ENCODE results near the gene DOCK10. TPM values are rescaled to one million over a fixed set of nuclear protein-coding genes. Genes with fewer than 3 reads are reported as not detected.

Gene DOCK10
- polyA plus RNA-seq, 1 experiment = 53.0 TPM

GRCh38 chr2:224747765-224748164 lies 294.5 kb downstream of the DOCK10 start:
- H3K4me3 ChIP-seq (ENCODE audit: low read depth, low read length) = no peak overlapping the region
- no peaks in the 10 kb centered on the region for H3K27me3 ChIP-seq (ENCODE audit: control insufficient read depth, insufficient read depth, low read length)
- TF ChIP-seq, protein P1, sequence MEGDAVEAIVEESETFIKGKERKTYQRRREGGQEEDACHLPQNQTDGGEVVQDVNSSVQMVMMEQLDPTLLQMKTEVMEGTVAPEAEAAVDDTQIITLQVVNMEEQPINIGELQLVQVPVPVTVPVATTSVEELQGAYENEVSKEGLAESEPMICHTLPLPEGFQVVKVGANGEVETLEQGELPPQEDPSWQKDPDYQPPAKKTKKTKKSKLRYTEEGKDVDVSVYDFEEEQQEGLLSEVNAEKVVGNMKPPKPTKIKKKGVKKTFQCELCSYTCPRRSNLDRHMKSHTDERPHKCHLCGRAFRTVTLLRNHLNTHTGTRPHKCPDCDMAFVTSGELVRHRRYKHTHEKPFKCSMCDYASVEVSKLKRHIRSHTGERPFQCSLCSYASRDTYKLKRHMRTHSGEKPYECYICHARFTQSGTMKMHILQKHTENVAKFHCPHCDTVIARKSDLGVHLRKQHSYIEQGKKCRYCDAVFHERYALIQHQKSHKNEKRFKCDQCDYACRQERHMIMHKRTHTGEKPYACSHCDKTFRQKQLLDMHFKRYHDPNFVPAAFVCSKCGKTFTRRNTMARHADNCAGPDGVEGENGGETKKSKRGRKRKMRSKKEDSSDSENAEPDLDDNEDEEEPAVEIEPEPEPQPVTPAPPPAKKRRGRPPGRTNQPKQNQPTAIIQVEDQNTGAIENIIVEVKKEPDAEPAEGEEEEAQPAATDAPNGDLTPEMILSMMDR (IDR thresholded peaks at IDR 0.05; ENCODE audit: low read depth, low read length) = no peak
- ChIA-PET POLR2A (no interaction called here), CTCF (no interaction called here)
- H3K9me3 ChIP-seq (ENCODE audit: control insufficient read depth, insufficient read depth, low read length) = no peaks in the 10 kb centered on the region
- no peak overlapping the region for H3K27ac ChIP-seq (ENCODE audit: low read depth, low read length)
- no peak for DNase-seq (ENCODE audit: low read depth, low spot score)

DNA sequence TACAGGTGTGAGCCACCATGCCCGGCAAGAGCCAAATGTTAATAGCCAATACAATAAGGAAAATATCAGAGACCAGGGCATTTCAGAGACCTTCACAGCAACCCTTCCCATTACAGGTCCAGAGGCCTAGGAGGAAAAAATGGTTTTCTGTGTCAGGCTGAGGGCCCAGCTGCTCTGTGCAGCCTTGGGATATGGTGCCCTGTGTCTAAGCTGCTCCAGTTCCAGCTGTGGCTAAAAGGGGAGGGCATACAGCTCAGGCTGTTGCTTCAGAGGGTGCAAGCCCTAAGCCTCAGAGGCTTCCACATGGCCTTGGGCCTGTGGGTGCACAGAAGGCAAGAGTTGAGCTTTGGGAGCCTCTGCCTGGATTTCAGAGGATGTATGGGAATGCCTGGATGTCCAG lies 306.0 kb downstream of the DOCK10 start:
- TF ChIP-seq, protein P1 (IDR thresholded peaks at IDR 0.05; ENCODE audit: low read depth, low read length) = no peak
- no peak for DNase-seq (ENCODE audit: low read depth, low spot score)

GRCh38 chr2:224734949-224735348 lies 307.3 kb downstream of the DOCK10 start:
- ChIA-PET CTCF (no interaction called here), POLR2A (no interaction called here)
- TF ChIP-seq, protein P1 (IDR thresholded peaks at IDR 0.05; ENCODE audit: low read depth, low read length) = no peak
- H3K27ac ChIP-seq (ENCODE audit: low read depth, low read length) = no peak overlapping the region
- no peak for DNase-seq (ENCODE audit: low read depth, low spot score)
- H3K9me3 ChIP-seq (ENCODE audit: control insufficient read depth, insufficient read depth, low read length) = peaks cover 9% of the 10 kb centered on the region
- H3K27me3 ChIP-seq (ENCODE audit: control insufficient read depth, insufficient read depth, low read length) = no peaks in the 10 kb centered on the region
- H3K4me3 ChIP-seq (ENCODE audit: low read depth, low read length) = no peak overlapping the region

More for the DNA sequence above, 306.0 kb downstream of the DOCK10 start:
- ChIA-PET CTCF (no interaction called here), POLR2A (no interaction called here)
- Histone ChIP-seq H3K27ac (ENCODE audit: low read depth, low read length) (no peak overlapping the region), H3K27me3 (ENCODE audit: control insufficient read depth, insufficient read depth, low read length) (no peaks in the 10 kb centered on the region), H3K9me3 (ENCODE audit: control insufficient read depth, insufficient read depth, low read length) (peaks cover 9% of the 10 kb centered on the region), H3K4me3 (ENCODE audit: low read depth, low read length) (no peak overlapping the region)

GRCh38 chr2:224731665-224732064 lies 310.6 kb downstream of the DOCK10 start:
- Histone ChIP-seq H3K27me3 (ENCODE audit: control insufficient read depth, insufficient read depth, low read length) (no peaks in the 10 kb centered on the region), H3K9me3 (ENCODE audit: control insufficient read depth, insufficient read depth, low read length) (peaks cover 11% of the 10 kb centered on the region), H3K27ac (ENCODE audit: low read depth, low read length) (no peak overlapping the region), H3K4me3 (ENCODE audit: low read depth, low read length) (no peak overlapping the region)
- ChIA-PET CTCF (no interaction called here), POLR2A (no interaction called here)
- TF ChIP-seq, protein P1 (IDR thresholded peaks at IDR 0.05; ENCODE audit: low read depth, low read length) = no peak
- no peak for DNase-seq (ENCODE audit: low read depth, low spot score)

DNA sequence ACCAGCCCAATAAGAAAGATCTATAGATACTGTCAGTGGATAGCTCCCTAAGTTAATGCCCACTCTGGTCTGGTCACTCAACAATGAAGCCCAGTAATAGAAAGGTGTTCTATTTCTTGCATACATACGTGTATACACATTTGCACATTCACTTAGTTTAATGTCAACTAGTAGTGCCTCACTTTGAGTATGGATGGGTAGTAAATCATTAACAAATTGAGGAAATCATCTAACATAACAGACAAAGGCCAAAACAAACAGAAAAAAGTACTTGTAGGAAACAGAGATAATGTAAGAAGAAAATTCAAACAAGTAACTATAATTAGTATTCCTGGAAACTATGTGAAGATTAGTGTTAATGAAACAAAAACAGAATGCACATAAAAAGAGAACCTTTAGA lies 312.8 kb downstream of the DOCK10 start:
- ChIA-PET CTCF (interaction anchor here (0.6 kb wide), 1 partner anchor 48 kb away, joined by 3 read pairs; no protein-coding TSS in a partner anchor), POLR2A (no interaction called here)
- TF ChIP-seq, protein P1 (IDR thresholded peaks at IDR 0.05; ENCODE audit: low read depth, low read length) = no peak

More for the DNA sequence above, 312.8 kb downstream of the DOCK10 start:
- H3K4me3 ChIP-seq (ENCODE audit: low read depth, low read length) = no peak overlapping the region
- no peak overlapping the region for H3K27ac ChIP-seq (ENCODE audit: low read depth, low read length)
- H3K27me3 ChIP-seq (ENCODE audit: control insufficient read depth, insufficient read depth, low read length) = no peaks in the 10 kb centered on the region
- H3K9me3 ChIP-seq (ENCODE audit: control insufficient read depth, insufficient read depth, low read length) = peaks cover 3% of the 10 kb centered on the region; the same call in 1 of the 2 replicates
- no peak for DNase-seq (ENCODE audit: low read depth, low spot score)
